ENCODE measurements around the gene NACC2.

DNA sequence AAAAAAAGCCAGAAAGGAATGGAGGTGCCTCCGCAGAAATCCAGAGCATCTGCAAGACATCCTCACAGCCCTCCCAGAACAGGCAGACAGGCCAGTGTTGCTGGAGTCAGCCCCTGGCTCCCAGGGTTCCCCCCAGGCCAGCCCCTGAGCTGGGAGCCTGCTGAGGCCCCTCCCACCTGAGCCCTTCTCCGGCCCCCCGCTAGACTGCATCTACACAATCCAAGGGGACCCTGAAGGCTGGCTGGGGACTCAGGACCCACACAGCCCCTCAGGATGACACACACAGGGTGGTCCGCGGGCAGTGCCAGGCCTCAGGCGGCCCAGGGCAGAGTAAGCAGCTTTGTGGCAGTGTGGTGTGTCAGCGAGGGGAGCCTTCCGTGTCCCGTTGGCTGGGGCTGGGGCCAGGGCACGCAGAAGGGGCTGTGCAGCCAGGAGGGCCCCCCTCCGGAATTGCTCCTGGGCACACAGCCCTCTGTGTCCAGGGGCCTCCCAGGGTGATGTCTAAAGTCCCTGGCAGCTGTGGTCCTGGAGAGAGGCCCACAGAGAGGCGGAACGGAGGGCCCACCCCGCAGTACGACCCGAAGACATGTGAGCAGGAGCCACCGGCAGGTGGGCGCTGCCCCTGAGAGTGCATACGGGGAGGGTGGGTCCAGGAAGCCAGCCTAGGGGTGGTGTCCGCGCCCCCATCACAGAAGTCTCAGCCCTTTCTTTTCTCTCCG, 20.7 kb upstream of the NACC2 start:
- TF ChIP-seq CTCF (IDR thresholded peaks at IDR 0.05), result no peak
- no peak for TF ChIP-seq EZH2 (IDR thresholded peaks at IDR 0.05)
- TF ChIP-seq EZH2phosphoT487 (IDR thresholded peaks at IDR 0.05), result no peak

Measured in neural progenitor cell (in vitro differentiated cells).